ENCODE data around the gene ALAD.

DNA sequence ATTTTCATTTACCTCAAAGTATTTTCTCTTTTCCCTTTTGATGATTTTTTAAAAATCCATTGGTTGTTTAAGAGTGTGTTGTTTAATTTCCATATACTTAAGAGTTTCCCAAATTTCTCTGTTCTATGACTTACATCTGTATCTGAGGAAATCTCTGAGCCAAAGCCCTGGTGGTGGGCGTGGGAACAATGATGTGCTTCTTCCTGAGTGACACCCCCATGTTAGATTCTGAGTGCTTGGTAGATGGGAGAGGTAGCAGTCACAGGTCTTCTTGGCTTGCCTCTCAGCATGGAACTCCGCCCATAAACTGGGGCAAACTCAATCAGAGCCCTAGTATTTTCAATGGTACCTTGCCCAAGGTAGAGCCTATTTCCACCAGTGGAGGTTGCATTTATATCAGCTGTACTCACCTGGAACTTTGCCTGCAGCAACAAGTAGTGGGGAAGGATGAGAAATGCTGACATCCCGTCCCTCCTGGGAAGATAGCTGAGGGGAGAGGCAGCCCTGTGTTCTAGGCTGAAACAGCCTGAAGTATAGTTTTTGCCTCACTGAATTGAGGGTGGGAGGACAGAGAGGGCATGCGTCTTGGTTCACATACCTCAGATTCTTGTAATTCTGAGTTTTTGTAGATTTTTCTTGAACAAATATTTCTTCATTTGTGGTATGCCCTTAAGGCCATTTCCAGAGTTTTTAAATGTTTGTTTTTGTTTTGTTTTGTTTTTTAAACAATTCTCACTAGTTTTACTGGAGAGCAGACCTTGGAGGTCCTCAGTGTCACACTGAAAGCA, 35.8 kb upstream of the ALAD start:
- TF ChIP-seq, protein P1, sequence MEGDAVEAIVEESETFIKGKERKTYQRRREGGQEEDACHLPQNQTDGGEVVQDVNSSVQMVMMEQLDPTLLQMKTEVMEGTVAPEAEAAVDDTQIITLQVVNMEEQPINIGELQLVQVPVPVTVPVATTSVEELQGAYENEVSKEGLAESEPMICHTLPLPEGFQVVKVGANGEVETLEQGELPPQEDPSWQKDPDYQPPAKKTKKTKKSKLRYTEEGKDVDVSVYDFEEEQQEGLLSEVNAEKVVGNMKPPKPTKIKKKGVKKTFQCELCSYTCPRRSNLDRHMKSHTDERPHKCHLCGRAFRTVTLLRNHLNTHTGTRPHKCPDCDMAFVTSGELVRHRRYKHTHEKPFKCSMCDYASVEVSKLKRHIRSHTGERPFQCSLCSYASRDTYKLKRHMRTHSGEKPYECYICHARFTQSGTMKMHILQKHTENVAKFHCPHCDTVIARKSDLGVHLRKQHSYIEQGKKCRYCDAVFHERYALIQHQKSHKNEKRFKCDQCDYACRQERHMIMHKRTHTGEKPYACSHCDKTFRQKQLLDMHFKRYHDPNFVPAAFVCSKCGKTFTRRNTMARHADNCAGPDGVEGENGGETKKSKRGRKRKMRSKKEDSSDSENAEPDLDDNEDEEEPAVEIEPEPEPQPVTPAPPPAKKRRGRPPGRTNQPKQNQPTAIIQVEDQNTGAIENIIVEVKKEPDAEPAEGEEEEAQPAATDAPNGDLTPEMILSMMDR (IDR thresholded peaks at IDR 0.05; ENCODE audit: low read depth, low read length), result no peak
- no peak for TF ChIP-seq EZH2phosphoT487 (IDR thresholded peaks at IDR 0.05; ENCODE audit: low read depth)

Measured in OCI-LY3 (cell line).